SJCRH30 (cell line): Measurements from ENCODE around the gene TMEFF1. TPM values are rescaled to one million over a fixed set of nuclear protein-coding genes. Genes with fewer than 3 reads are reported as not detected.

Experiments
- DNase-seq, 2 experiments: peaks; one replicate each; pipeline ENCODE4 v3.0.0-alpha.2; 2015 to 2020
- H3K27ac ChIP-seq: fragments of 250-450 bp; sonication (Bioruptor Pico); 2 replicates; pipeline ENCODE4 v1.5.1; 2020; ENCODE audit warnings: mild to moderate bottlenecking, moderate library complexity
- H3K27me3 ChIP-seq: fragments of 250-450 bp; sonication (Bioruptor Pico); 2 replicates; pipeline ENCODE4 v1.5.1; 2020; ENCODE audit warnings: mild to moderate bottlenecking, moderate library complexity
- H3K36me3 ChIP-seq: fragments of 250-450 bp; sonication (Bioruptor Pico); 2 replicates; pipeline ENCODE4 v1.5.1; 2020; ENCODE audit warnings: mild to moderate bottlenecking, moderate library complexity
- H3K4me1 ChIP-seq: fragments of 250-450 bp; sonication (Bioruptor Pico); 2 replicates; pipeline ENCODE4 v1.5.1; 2020; ENCODE audit warnings: mild to moderate bottlenecking, moderate library complexity
- H3K4me3 ChIP-seq: fragments of 250-450 bp; sonication (Bioruptor Pico); 2 replicates; pipeline ENCODE4 v1.5.1; 2020; ENCODE audit warnings: mild to moderate bottlenecking, moderate library complexity
- H3K9me3 ChIP-seq: fragments of 250-450 bp; sonication (Bioruptor Pico); replicated peaks from 2 replicates; pipeline ENCODE4 v1.5.1; 2020; ENCODE audit warnings: mild to moderate bottlenecking, moderate library complexity
- total RNA-seq: library from RNA; depleted of rRNA; stranded (reverse); fragments of >200 nt; shearing (Covaris generic); gene quantifications from 2 replicates; pipeline ENCODE4 v1.2.3, GENCODE V29; 2014; rRNA removed

Gene TMEFF1, protein sequence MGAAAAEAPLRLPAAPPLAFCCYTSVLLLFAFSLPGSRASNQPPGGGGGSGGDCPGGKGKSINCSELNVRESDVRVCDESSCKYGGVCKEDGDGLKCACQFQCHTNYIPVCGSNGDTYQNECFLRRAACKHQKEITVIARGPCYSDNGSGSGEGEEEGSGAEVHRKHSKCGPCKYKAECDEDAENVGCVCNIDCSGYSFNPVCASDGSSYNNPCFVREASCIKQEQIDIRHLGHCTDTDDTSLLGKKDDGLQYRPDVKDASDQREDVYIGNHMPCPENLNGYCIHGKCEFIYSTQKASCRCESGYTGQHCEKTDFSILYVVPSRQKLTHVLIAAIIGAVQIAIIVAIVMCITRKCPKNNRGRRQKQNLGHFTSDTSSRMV
- 19.8 and 20.6 TPM in 2 replicates for total RNA-seq

DNA sequence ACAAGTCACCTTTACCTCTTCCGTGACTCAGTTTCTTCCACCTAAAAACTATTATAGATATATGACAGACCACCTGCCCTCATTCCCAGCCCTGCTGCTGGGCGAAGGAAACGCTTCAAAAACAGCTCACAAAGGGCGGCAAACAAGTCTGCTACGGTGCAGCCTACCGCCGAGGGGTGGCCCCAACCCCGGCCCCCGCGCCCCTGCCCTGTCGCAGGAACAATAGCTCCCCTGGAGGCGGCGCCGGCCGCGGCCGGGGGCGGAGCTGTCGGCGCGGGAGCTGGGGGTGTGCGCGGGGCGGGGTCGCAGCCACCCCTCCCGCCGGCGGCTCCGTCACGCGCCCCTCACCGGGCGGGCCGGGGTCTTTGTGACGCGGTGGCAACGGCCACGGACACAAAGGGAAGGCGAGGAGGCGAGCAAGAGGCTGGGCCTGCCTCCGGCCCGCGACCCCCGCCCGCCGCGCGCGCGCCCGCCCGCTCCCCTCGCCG lies at the start of gene TMEFF1:
TMEFF1 (plus strand) TSS at position 362 of the 488 bp plus-strand sequence. CDS start 396 bp downstream, outside the sequence.
- no peaks in the 10 kb centered on the region for H3K27me3 ChIP-seq
- DNase-seq: peak; percentile 79 to 83
- no peaks in the 10 kb centered on the region for H3K9me3 ChIP-seq
- H3K4me1 ChIP-seq: peaks cover 6% of the 10 kb centered on the region; the same call in 1 of the 2 replicates
- peak within 1 kb of the TSS; percentile 82 for H3K4me3 ChIP-seq
- H3K27ac ChIP-seq: peak within 1 kb of the TSS; percentile 29; the same call in 1 of the 2 replicates
- no peaks in the 10 kb centered on the region for H3K36me3 ChIP-seq

DNA sequence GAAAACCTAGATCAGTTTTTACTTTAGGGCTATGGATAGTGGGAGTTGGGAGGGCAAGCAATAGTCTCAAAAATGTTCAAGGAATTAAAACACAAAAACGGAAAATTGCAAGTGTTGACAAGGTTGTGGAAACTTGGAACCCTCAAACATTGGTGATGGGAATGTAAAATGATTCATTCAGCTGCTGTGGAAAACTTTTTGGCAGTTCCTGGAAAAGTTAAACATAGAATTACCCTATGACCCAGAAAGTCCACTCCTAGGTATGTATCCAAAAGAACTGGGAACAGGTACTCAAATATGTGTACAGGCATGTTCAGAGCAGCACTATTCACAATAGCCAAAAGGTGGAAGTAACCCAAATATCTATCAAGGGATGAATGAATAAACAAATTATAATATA lies 47.2 kb upstream of the TMEFF1 start:
- H3K4me3 ChIP-seq: peak overlapping the region; percentile 79
- H3K27ac ChIP-seq: peak overlapping the region; percentile 95
- no peaks in the 10 kb centered on the region for H3K9me3 ChIP-seq
- H3K36me3 ChIP-seq: no peaks in the 10 kb centered on the region
- peaks cover 19% of the 10 kb centered on the region for H3K4me1 ChIP-seq
- DNase-seq: peak in 1 of 2 experiments; percentile 17
- no peaks in the 10 kb centered on the region for H3K27me3 ChIP-seq

DNA sequence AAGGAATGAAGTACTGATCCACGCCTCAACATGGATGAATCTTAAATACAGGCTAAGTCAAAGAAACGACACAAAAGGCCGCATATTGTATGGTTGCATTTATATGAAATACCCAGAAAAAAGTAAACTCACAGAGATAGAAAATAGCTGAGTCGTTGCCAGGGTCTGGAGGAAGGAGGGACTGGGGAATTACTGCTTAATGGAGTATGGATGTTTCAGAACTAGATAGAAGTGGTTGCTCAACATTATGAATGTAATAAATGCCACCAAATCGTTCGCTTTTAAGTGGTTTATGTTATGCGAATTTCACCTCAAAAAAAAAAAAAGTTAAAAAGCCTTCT lies 46.8 kb upstream of the TMEFF1 start:
- Histone ChIP-seq H3K27ac (peak overlapping the region; percentile 95), H3K27me3 (no peaks in the 10 kb centered on the region), H3K4me1 (peaks cover 19% of the 10 kb centered on the region), H3K9me3 (no peaks in the 10 kb centered on the region), H3K36me3 (no peaks in the 10 kb centered on the region), H3K4me3 (peak overlapping the region; percentile 79)
- no peak for DNase-seq

DNA sequence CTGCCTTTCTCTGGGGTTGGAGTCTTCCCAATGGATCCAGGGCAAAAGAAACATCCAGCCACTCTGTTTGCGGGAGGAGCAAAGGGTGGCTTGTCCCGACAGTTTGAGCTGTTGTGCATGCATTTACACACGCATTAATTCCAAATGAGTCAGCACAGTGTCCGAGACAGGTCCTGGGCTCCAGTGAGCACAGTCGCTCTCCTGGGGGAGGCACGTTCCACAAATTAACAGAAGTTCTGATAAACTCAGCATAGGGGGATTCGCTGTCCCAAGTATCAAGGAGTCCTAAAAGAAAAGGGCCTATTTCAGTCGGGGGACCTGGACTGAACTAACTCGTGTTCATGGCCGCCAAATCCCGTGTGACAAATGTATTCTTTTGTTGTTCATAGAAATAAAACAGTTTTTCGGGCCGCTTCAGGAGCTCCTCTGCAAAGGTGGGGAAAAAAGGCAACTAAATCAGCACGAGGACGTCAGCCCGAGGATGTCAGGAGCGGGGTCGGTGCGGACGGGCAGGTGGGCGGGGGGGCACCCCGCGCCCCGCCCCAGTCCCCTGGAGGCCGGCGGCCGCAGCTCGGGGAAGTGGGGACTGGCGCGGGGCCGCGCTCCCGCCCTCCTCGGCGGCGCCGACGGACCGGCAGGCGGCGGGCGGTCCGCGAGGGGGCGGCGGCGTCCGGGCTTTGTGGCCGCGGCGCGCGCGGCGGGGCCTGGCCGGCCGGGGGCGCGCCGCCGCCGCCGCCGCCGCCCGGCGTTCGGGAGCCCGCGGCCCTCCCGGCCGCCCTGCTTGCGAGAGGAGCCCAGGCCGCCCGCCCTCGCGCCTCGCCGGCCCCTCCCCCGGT lies 46.2 kb upstream of the TMEFF1 start, which contains the start of gene MSANTD3:
MSANTD3 (plus strand) TSS at position 614 of the 836 bp plus-strand sequence. CDS start 14,796 bp downstream, outside the sequence.
- peak within 1 kb of the TSS; percentile 91 for H3K4me3 ChIP-seq
- H3K4me1 ChIP-seq: peaks cover 19% of the 10 kb centered on the region
- no peaks in the 10 kb centered on the region; the same call in 1 of the 2 replicates for H3K36me3 ChIP-seq
- H3K27me3 ChIP-seq: no peaks in the 10 kb centered on the region
- H3K27ac ChIP-seq: peak within 1 kb of the TSS; percentile 95
- peak; percentile 71 to 79 for DNase-seq
- H3K9me3 ChIP-seq: no peaks in the 10 kb centered on the region

DNA sequence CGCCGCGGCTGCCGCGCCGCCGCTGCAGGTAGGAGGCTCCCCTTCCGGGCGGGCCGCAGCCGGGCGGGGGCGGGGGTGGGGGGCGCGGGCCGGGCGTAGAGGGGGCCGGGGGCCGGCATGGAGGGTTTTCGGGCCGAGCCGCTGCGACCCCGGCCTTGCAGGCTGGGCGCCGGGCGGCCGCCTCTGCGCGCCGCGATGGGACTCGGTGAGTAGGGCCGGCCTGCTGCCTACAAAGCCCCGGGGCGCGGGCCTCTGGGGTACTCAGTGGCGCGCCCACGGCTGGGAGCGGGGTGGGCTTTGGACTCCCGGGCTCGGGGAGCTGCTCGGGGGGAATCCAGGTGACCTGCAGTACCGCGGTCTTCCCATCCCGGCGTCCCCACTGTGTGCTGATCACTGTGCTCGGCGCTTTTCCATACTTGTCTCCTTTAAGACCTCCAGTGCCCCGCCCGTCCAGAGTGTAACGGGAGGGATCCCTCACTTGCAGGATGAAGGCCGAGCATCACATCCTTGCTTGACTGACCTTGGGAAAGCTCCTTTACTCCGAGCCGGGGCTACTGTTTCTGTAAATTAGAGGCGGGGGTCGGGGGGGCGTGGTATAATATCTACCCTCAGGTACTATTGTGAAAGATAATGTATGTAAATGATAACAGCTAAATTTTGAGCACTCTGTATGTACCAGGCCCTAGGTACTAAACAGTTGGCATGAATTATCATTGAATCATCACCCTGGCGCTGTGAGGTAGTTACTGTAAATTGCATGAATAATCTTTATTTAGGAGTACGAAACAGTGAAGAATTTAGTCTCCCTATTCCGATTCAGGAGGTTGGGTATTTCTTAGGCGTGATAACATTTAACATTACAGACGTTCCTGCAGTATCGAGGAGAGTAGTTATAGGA lies 45.3 kb upstream of the TMEFF1 start:
- Histone ChIP-seq H3K9me3 (no peaks in the 10 kb centered on the region), H3K4me3 (peak overlapping the region; percentile 91), H3K27ac (peak overlapping the region; percentile 81), H3K36me3 (peaks cover 6% of the 10 kb centered on the region; the same call in 1 of the 2 replicates), H3K4me1 (peaks cover 19% of the 10 kb centered on the region), H3K27me3 (no peaks in the 10 kb centered on the region)
- peak; percentile 80 to 82 for DNase-seq

DNA sequence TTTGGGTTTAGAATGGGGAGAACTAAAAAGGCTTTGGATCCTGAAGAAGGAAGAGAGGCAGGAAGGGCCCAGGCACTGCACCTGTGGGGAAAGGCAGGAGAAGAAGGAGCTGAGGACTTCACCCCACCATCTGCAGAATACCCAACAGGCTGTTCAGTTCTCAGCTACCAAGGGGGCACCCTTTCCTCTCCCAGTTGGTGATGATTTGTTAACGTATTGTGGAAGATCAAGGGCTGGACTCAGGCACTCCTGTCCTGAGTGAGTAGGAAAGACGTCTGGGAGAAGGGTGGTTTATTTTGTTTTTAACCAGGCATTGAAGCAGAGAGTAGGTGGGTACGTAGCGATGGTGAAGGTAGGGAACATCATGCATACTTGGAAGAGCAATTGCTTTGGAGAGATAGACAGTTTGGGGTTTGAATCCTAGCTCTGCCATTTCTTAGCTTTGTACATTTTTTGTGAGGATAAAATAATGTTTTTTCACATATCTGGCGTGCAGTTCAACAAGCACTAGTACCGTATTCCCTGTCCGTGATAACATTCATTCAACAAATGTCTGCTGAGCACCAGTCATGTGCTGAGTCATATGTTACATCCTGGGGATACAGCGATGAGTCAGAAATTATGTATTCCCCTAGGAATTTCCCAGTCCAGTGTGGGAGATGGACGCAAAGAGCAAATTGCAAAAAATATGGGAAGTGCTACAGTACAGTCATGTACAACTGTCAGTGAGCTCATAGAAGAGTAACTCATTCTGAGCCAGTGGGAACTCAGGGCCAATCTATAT lies 43.9 kb upstream of the TMEFF1 start:
- Histone ChIP-seq H3K4me1 (peaks cover 19% of the 10 kb centered on the region), H3K4me3 (no peak overlapping the region), H3K9me3 (no peaks in the 10 kb centered on the region), H3K36me3 (peaks cover 10% of the 10 kb centered on the region; the same call in 1 of the 2 replicates), H3K27me3 (no peaks in the 10 kb centered on the region), H3K27ac (peak overlapping the region; percentile 53)
- DNase-seq: peak; percentile 58 to 79

DNA sequence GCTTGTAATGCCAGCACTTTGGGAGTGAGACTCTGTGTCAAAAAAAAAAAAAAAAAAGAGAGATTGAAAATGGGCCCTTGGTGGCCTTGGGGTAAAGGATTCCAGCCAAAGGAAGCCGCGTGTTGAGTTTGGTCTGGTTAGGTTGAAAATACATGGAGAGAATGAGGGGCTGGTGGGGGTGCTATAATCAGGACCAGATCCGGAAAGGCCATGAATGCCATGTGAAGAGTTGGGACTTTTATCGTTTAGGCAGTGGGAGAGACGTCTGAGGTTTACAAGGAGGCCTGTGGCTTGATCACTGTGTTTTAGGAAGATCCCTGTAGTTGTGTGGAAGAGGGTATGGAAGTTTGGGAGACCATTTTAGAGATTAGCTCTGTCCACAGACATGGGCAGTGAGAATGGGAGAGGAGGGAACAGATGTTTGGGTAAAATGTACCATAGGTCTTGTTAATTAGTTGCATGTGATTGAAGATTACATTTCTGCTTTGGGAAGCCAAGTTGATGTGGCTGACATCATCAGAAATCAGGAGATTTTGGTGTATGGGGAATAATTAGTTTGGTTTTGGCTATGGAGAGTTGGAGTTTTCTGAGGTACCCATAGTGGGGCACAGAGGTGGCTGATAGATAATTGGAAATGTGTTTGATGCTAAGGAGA lies 42.5 kb upstream of the TMEFF1 start:
- no peak overlapping the region for H3K27ac ChIP-seq
- H3K36me3 ChIP-seq: peaks cover 11% of the 10 kb centered on the region; the same call in 1 of the 2 replicates
- no peaks in the 10 kb centered on the region for H3K9me3 ChIP-seq
- H3K4me1 ChIP-seq: peaks cover 19% of the 10 kb centered on the region
- no peak overlapping the region for H3K4me3 ChIP-seq
- no peaks in the 10 kb centered on the region for H3K27me3 ChIP-seq
- no peak for DNase-seq

DNA sequence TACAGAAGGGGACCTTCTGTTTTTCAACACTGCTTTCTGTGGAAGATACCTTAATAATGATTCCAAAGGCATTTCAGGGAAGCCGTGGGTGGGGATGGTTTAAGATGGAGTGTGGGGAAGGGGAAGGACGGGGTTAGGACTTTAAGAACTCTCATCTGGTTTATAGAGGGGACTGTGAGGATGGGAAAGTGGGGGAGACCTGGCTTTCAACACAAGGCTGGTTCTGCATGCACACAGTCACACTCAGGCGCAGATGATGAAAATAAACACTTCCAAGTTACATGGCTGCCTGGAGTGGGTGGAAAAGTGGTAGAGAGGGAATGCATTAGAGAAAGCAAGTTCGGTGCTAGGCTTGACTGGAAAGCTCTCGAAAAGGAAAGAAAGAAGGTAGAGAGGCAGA lies 41.1 kb upstream of the TMEFF1 start:
- H3K9me3 ChIP-seq: no peaks in the 10 kb centered on the region
- peaks cover 19% of the 10 kb centered on the region for H3K4me1 ChIP-seq
- peaks cover 13% of the 10 kb centered on the region; the same call in 1 of the 2 replicates for H3K36me3 ChIP-seq
- no peak overlapping the region for H3K27ac ChIP-seq
- no peak overlapping the region for H3K4me3 ChIP-seq
- H3K27me3 ChIP-seq: no peaks in the 10 kb centered on the region
- no peak for DNase-seq

DNA sequence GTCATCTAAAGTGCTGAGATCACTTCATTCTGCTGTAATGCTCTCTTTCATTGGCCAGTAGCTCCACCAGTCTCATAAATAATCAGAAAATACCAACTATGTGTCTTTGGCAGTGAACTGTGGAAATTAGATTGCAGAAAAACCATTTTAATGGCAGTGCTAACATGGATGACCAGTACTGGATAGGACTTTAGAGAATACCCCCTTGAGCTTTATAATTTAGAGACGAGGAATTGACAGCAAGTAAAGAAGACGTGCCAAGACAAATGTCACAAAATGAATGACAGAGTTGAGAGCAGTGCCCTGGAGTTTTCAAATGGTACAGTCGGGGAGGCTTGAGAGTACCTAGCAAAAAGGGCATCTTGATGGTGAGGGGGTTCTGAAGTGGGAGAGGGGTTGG lies 40.2 kb upstream of the TMEFF1 start:
- peaks cover 13% of the 10 kb centered on the region; the same call in 1 of the 2 replicates for H3K36me3 ChIP-seq
- no peaks in the 10 kb centered on the region for H3K9me3 ChIP-seq
- no peak overlapping the region for H3K4me3 ChIP-seq
- H3K27ac ChIP-seq: no peak overlapping the region
- peaks cover 19% of the 10 kb centered on the region for H3K4me1 ChIP-seq
- DNase-seq: no peak
- no peaks in the 10 kb centered on the region for H3K27me3 ChIP-seq

DNA sequence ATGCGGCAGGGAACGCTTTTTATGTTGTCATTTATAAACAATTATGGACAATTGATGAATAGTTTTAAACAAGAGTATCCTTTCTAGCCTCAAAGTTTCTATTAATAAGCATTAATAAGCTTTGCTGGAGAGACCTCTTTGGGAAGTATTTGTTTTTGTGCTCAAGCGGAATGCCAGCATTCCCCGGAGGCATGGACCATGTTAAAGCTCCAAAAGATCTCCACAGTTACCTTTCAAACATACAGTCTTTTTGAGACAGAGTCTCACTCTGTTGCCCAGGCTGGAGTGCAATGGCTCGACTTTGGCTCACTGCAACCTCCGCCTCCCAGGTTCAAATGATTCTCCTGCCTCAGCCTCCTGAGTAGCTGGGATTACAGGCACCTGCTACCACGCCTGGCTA lies 36.4 kb upstream of the TMEFF1 start:
- Histone ChIP-seq H3K27ac (no peak overlapping the region), H3K36me3 (peaks cover 13% of the 10 kb centered on the region), H3K4me3 (no peak overlapping the region), H3K27me3 (no peaks in the 10 kb centered on the region), H3K4me1 (peaks cover 7% of the 10 kb centered on the region), H3K9me3 (no peaks in the 10 kb centered on the region)
- no peak for DNase-seq

DNA sequence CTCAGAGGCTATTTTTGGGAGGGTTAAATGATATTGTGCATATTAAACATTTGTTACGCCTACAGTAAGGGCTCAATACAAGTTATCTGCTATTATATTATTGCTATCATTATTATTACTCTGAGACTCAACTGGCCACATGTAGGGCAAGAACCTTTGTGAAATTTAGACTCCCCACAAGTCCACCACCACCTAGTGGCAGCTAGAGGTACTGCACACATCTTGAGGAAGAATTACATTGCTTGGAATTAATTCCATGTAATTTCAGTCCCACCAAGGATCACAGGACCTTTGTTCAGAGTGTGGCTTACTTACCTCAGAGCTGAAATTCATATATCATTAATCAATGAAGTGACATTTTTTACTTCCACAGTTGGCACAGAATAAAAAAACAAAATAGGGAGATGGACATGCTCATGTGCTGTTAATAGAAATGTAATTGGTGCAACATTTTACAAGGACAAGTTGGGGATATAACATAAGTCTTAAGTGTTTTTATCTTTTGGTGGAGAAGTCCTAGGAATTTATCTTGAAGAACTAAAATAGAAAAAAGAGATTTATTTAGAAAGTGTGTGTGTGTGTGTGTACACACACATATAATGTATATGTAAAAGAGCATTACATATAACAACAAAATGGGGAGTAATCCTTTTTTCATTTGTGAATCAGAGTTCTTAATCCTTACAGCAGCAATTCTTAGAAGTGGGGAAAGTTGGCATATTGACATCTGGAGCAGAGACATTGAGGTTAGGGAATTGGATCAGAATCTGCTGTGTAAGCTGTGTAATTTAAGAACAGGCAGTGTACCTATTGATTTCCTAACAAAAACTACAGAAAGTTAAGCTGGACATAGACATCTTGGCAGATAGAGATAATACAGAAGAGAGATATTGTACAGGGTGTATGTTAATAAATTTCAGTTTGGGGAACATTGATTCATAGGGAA lies 34.8 kb upstream of the TMEFF1 start:
- DNase-seq: peak; percentile 80 to 89
- no peak overlapping the region for H3K4me3 ChIP-seq
- H3K36me3 ChIP-seq: peaks cover 16% of the 10 kb centered on the region
- H3K4me1 ChIP-seq: peaks cover 7% of the 10 kb centered on the region
- H3K9me3 ChIP-seq: no peaks in the 10 kb centered on the region
- no peaks in the 10 kb centered on the region for H3K27me3 ChIP-seq
- no peak overlapping the region for H3K27ac ChIP-seq

DNA sequence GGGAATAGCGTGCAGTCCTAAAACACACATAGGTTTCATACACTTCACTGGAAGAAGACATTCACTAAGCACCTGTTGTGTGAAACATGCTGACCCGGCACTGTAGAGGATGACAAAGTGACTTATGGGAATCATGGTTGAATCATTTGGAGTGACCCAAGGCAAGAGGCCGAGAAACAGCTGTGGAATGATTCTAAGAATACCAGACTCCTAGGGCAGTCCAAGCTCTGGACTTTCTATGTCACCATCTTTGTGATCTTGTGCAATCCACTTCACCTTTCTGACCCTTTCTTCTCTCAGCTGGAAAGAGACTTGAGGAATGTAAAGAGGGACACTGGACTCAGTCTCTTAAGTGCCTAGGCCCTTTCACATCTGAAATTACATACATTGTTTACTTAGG lies 32.9 kb upstream of the TMEFF1 start:
- Histone ChIP-seq H3K27ac (no peak overlapping the region), H3K9me3 (no peaks in the 10 kb centered on the region), H3K27me3 (no peaks in the 10 kb centered on the region), H3K36me3 (peaks cover 30% of the 10 kb centered on the region), H3K4me3 (no peak overlapping the region), H3K4me1 (peaks cover 7% of the 10 kb centered on the region)
- peak; percentile 19 to 53 for DNase-seq
